Small intestine (tissue), 7 donors: ENCODE data around the gene MTA3. TPM values are rescaled to one million over a fixed set of nuclear protein-coding genes. Genes with fewer than 3 reads are reported as not detected.
A peak's percentile ranks its signal among the peaks of the same experiment; 100 is the strongest.

Experiments used
- DNase-seq, 2 donors: peaks; one replicate each; pipeline versions ENCODE4 v3.0.0 to v3.0.0-alpha.2; 2013
- FAIRE-seq: peaks from 2 replicates; lab custom pipeline; 2012; peaks lifted over from hg19 to GRCh38; lab: Jason Lieb, UNC
- H3K27ac ChIP-seq, 3 donors: one replicate each; pipeline ENCODE4 v1.5.1; 2013; ENCODE audit warnings: low read length in 2 of 3, mild to moderate bottlenecking in 2 of 3, control low read depth in 1 of 3, inconsistent platforms in 1 of 3, low read depth in 1 of 3, moderate library complexity in 1 of 3
- H3K27me3 ChIP-seq, 3 donors: one replicate each; pipeline ENCODE4 v1.6.1; 2013; ENCODE audit warnings: low read length in 3 of 3, inconsistent platforms in 1 of 3; ENCODE audit not compliant: control insufficient read depth in 3 of 3, insufficient read depth in 3 of 3
- H3K36me3 ChIP-seq, 3 donors: one replicate each; pipeline ENCODE4 v1.6.1; 2013; ENCODE audit warnings: low read length in 3 of 3, inconsistent platforms in 1 of 3, low read depth in 1 of 3, mild to moderate bottlenecking in 1 of 3, moderate library complexity in 1 of 3; ENCODE audit not compliant: control insufficient read depth in 3 of 3, insufficient read depth in 2 of 3
- H3K4me1 ChIP-seq, 3 donors: one replicate each; pipeline ENCODE4 v1.6.1; 2013; ENCODE audit warnings: low read length in 2 of 3, inconsistent platforms in 1 of 3, low read depth in 1 of 3, mild to moderate bottlenecking in 1 of 3, moderate library complexity in 1 of 3; ENCODE audit not compliant: control insufficient read depth in 3 of 3, insufficient read depth in 2 of 3
- H3K4me3 ChIP-seq, 3 donors: one replicate each; pipeline ENCODE4 v1.5.1; 2013; ENCODE audit warnings: low read length in 3 of 3, control low read depth in 1 of 3, inconsistent platforms in 1 of 3, low read depth in 1 of 3, mild to moderate bottlenecking in 1 of 3, moderate library complexity in 1 of 3
- H3K9me3 ChIP-seq, 2 donors: one replicate each; pipeline ENCODE4 v1.6.1; 2013; ENCODE audit warnings: low read depth in 1 of 2, low read length in 1 of 2; ENCODE audit not compliant: control insufficient read depth in 2 of 2, insufficient read depth in 1 of 2
- WGBS, 3 donors: extraction: QIAGEN DNeasy Blood & Tissue Kit; methylation state at CpG; one replicate each; pipeline ENCODE4 v1.1.7; 2013; 5-methylcytosine and 5-hydroxymethylcytosine counted together
- polyA plus RNA-seq, 4 donors: library from polyadenylated mRNA; stranded (reverse) in 3 of 4; unstranded in 1 of 4; fragments of 200-250 nt in 3 of 4; fragments of 120-200 nt in 1 of 4; gene quantifications; one replicate each; pipeline versions ENCODE4 v1.2.1 to v1.2.3, GENCODE V29; 2013
- donor health status: healthy with polysubstance abuse.
- donor health status: control.
- donor health status: control.
- donor health status: Bipolar disorder and iron deficiency.
- donor health status: healthy.

Gene MTA3
- polyA plus RNA-seq, 4 donors, result 16.6 to 41.1 (median 27.3) TPM

GRCh38 chr2:42781181-42781580 lies 212.7 kb downstream of the MTA3 start:
- Histone ChIP-seq H3K4me3 (no peak overlapping the region), H3K9me3 (peaks cover 0 to 48% of the 10 kb centered on the region in 2 donors)
- DNase-seq, result peak; percentile 51 to 96

GRCh38 chr2:42783511-42783910 lies 215.1 kb downstream of the MTA3 start:
- 94% methylated on average over 8 to 9 of the region's 9 CpGs for WGBS, 3 donors
- H3K27me3 ChIP-seq, result no peaks in the 10 kb centered on the region
- FAIRE-seq (no peak), DNase-seq (no peak)
- H3K27ac ChIP-seq, result no peak overlapping the region
- peaks cover 0 to 4% (median 0%) of the 10 kb centered on the region in 3 donors for H3K4me1 ChIP-seq
- peaks cover 0 to 56% (median 0%) of the 10 kb centered on the region in 3 donors for H3K36me3 ChIP-seq
- no peak overlapping the region for H3K4me3 ChIP-seq
- H3K9me3 ChIP-seq, result peaks cover 0 to 44% of the 10 kb centered on the region in 2 donors

More at GRCh38 chr2:42781181-42781580, 212.7 kb downstream of the MTA3 start:
- no peak for FAIRE-seq
- no peaks in the 10 kb centered on the region for H3K4me1 ChIP-seq
- H3K27ac ChIP-seq, result no peak overlapping the region
- 14 to 67% (median 42%) methylated on average over 1 of the region's 1 CpG for WGBS, 3 donors
- no peaks in the 10 kb centered on the region for H3K27me3 ChIP-seq
- H3K36me3 ChIP-seq, result peaks cover 0 to 43% (median 0%) of the 10 kb centered on the region in 3 donors

- H3K9me3 ChIP-seq, result peaks cover 0 to 35% of the 10 kb centered on the region in 2 donors
- WGBS, 3 donors, result 67 to 76% (median 71%) methylated on average over 6 to 7 of the region's 7 CpGs
- FAIRE-seq, result no peak
- no peak for DNase-seq
- peaks cover 0 to 53% (median 0%) of the 10 kb centered on the region in 3 donors for H3K36me3 ChIP-seq
- no peak overlapping the region for H3K27ac ChIP-seq
- peaks cover 0 to 4% (median 0%) of the 10 kb centered on the region in 3 donors for H3K4me1 ChIP-seq
- H3K27me3 ChIP-seq, result no peaks in the 10 kb centered on the region
- H3K4me3 ChIP-seq, result no peak overlapping the region
These were observed 215.9 kb downstream of the MTA3 start for GRCh38 chr2:42784204-42784880.

- Histone ChIP-seq H3K4me3 (no peak overlapping the region), H3K27ac (no peak overlapping the region), H3K36me3 (peaks cover 0 to 54% (median 0%) of the 10 kb centered on the region in 3 donors), H3K27me3 (no peaks in the 10 kb centered on the region), H3K4me1 (peaks cover 0 to 8% (median 6%) of the 10 kb centered on the region in 3 donors), H3K9me3 (peaks cover 0 to 16% of the 10 kb centered on the region in 2 donors)
- FAIRE-seq, result no peak
- 82 to 88% (median 86%) methylated on average over 12 to 15 of the region's 15 CpGs for WGBS, 3 donors
- no peak for DNase-seq
These were observed 218.3 kb downstream of the MTA3 start for GRCh38 chr2:42786561-42787345.

- Histone ChIP-seq H3K4me1 (peaks cover 0 to 10% (median 10%) of the 10 kb centered on the region in 3 donors), H3K36me3 (peaks cover 0 to 54% (median 0%) of the 10 kb centered on the region in 3 donors), H3K9me3 (peaks cover 0 to 16% of the 10 kb centered on the region in 2 donors), H3K27ac (no peak overlapping the region), H3K27me3 (no peaks in the 10 kb centered on the region), H3K4me3 (no peak overlapping the region)
- WGBS, 3 donors, result 60 to 78% (median 71%) methylated on average over 3 of the region's 3 CpGs
- FAIRE-seq (no peak), DNase-seq (no peak)
These were observed 219.0 kb downstream of the MTA3 start for GRCh38 chr2:42787424-42787787.

GRCh38 chr2:42787788-42788477 lies 219.5 kb downstream of the MTA3 start:
- peak in 1 of 2 donors; percentile 6 for DNase-seq
- Histone ChIP-seq H3K27me3 (no peaks in the 10 kb centered on the region), H3K4me3 (no peak overlapping the region), H3K9me3 (peaks cover 0 to 12% of the 10 kb centered on the region in 2 donors), H3K36me3 (peaks cover 0 to 50% (median 0%) of the 10 kb centered on the region in 3 donors), H3K4me1 (peaks cover 0 to 10% (median 10%) of the 10 kb centered on the region in 3 donors), H3K27ac (no peak overlapping the region)
- 47 to 61% (median 55%) methylated on average over 11 to 12 of the region's 12 CpGs for WGBS, 3 donors
- FAIRE-seq, result no peak

- Histone ChIP-seq H3K4me1 (peaks cover 0 to 10% (median 10%) of the 10 kb centered on the region in 3 donors), H3K36me3 (peaks cover 0 to 45% (median 0%) of the 10 kb centered on the region in 3 donors), H3K27ac (no peak overlapping the region), H3K27me3 (no peaks in the 10 kb centered on the region), H3K4me3 (no peak overlapping the region), H3K9me3 (peaks cover 0 to 8% of the 10 kb centered on the region in 2 donors)
- 72 to 87% (median 74%) methylated on average over 9 of the region's 9 CpGs for WGBS, 3 donors
- DNase-seq (no peak), FAIRE-seq (no peak)
These were observed 220.0 kb downstream of the MTA3 start for GRCh38 chr2:42788478-42788793.

- no peak overlapping the region for H3K4me3 ChIP-seq
- 63 to 78% (median 63%) methylated on average over 4 of the region's 4 CpGs for WGBS, 3 donors
- DNase-seq (no peak), FAIRE-seq (no peak)
- no peak overlapping the region for H3K27ac ChIP-seq
- peaks cover 0 to 3% of the 10 kb centered on the region in 2 donors for H3K9me3 ChIP-seq
- H3K4me1 ChIP-seq, result peaks cover 0 to 10% (median 10%) of the 10 kb centered on the region in 3 donors
- H3K27me3 ChIP-seq, result no peaks in the 10 kb centered on the region
- peaks cover 0 to 40% (median 0%) of the 10 kb centered on the region in 3 donors for H3K36me3 ChIP-seq
These were observed 220.4 kb downstream of the MTA3 start for GRCh38 chr2:42788882-42789281.
